GM18951 (cell line): Measurements from ENCODE around the gene SUMO1.

Experiments
- POLR2A ChIP-seq: IDR thresholded peaks from 4 replicates; pipeline ENCODE4 v1.6.1; 2011; ENCODE audit warnings: mild to moderate bottlenecking; ENCODE audit not compliant: insufficient read length, insufficient read depth; ENCODE audit errors: extremely low read depth
- in situ Hi-C: fragments of 300-500 bp; cut with MboI; formaldehyde crosslinking; loops from one replicate; pipeline ENCODE4 v1.12.0; 2022; ENCODE audit warnings: low sequenced_read_pairs, mixed read lengths, inconsistent platforms; ENCODE audit not compliant: unreplicated experiment

The SUMO1 gene

GRCh38 chr2:202237787-202238233 is 587 bp downstream of the SUMO1 start:
- in situ Hi-C loops = no loop called here
- no peak for TF ChIP-seq POLR2A

DNA sequence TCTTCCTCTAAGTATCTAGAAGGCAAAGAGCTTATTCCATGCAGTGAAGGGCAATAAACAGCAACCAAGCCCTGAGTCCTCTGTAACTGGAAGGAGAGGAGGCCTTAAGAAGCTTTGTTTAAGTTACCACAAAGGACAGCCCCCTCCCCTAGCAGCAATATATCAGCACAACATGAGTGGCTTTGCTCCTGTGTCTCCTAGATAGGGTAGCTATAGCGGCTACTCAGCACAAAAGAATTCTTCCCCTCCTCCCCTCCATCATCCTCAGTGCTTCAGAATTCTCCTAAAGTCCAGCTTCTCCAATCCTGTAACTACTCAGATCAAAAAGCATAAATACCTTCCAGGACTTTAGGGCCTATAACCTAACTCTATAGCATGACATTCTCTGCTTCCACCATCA is 16.5 kb downstream of the SUMO1 start:
- in situ Hi-C loops = no loop called here

DNA sequence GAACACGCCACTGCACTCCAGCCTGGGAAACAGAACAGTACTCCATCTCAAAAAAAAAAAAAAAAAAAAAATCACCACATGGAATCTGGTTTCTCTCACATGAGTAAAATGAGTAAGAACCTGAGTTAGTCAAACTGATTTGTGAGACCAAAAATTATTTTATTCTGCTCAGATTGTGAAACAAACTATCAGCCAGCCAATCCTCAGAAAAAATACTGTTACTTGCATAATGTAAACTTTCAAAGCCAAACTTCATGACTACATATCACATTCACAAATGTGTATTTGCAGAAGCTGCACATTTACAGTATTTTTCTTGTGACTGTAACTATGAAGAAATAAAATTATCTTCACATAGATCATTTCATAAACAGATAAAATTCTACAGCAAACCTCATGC is 23.2 kb downstream of the SUMO1 start:
- in situ Hi-C loops = no loop called here
- no peak for TF ChIP-seq POLR2A

More for the DNA sequence above, 16.5 kb downstream of the SUMO1 start:
- TF ChIP-seq POLR2A = no peak

DNA sequence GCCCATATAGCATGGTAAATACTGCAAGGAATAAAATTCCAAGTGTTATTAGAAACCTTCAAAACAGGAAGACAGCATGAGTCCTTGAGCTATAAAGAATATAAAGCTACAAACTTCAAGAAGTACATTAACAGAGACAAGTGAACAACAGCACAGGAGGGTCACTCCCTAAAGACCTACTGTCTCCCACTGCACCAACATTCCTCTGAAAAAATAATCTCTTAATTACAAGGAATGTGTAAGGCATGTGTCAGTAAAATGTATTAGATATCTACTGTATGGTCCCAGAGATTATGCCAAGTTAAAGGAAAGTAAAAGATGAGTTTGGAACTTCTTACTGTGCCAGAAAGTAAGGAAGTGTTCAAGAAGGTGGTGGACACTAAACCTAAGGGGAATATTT is 29.9 kb downstream of the SUMO1 start:
- no peak for TF ChIP-seq POLR2A
- in situ Hi-C loops = no loop called here

DNA sequence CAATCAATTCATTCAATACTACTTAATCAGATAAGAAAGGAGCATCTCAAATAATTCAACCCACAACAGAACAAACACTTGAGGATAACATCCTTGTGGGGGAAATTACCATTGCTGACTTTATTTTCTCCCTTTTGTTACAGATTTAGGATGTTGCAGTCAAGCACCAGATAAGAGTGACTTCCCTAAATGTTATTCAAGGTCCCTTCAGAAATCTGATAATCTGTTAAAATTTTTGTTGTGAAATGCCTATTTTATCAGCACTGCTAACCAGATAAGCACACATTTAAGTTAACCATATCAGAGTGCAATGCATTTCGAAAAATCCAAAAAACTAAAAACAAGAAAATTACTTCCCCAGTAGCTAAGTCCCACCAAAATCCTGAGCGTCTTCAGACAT is 33.5 kb downstream of the SUMO1 start:
- in situ Hi-C loops = no loop called here
- no peak for TF ChIP-seq POLR2A

- no peak for TF ChIP-seq POLR2A
- in situ Hi-C loops = no loop called here
These were observed 35.0 kb downstream of the SUMO1 start for GRCh38 chr2:202203348-202203747.

- TF ChIP-seq POLR2A = no peak
- in situ Hi-C loops = no loop called here
These were observed 36.9 kb downstream of the SUMO1 start for GRCh38 chr2:202201220-202202160.

- TF ChIP-seq POLR2A = no peak
- in situ Hi-C loops = loop anchor here (25.0 kb wide), 1 partner anchor 334 kb away; no protein-coding TSS in a partner anchor
These were observed 41.7 kb downstream of the SUMO1 start for GRCh38 chr2:202196727-202197126.

DNA sequence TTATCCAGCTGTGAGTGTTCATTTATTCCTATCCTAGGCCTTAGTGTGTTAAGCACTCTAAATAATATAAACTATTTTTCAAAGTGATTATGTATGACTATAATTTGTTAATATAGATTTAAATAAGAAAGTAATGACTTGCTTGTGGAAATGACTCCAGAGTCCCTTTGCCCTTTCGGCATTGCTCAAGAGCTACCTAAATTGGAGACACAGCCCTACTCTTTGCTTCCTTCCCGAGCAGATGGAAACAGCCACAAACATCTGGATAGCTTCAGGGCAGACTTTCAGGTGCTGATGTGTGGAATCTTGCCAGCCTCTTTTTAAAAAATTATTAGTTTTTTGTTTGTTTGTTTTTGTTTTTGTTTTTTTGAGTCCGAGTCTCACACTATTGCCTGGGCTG is 44.0 kb downstream of the SUMO1 start:
- in situ Hi-C loops = loop anchor here (25.0 kb wide), 1 partner anchor 332 kb away; no protein-coding TSS in a partner anchor
- no peak for TF ChIP-seq POLR2A

DNA sequence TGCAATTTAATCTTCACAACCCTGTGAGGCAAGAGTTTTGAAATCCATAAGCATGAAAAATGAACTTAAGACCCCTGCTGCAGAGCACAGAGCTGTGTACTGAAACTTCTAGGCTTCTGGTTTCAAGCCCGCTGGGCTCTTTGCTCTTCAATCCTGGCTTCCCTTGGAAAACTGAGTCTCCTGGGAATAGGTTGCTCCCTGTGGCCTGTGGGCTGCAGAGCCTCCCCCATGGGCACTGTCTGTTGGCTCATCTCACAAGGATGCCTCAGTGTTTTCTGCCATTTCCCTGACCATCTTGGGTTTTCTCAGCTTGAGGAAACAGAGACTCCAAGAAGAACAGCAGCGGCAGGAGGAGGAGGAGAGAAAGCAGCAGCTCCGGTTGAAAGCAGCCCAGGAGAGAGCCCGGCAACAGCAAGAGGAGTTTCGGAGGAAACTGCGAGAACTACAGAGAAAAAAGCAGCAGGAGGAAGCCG is 44.5 kb downstream of the SUMO1 start:
- in situ Hi-C loops = loop anchor here (25.0 kb wide), 1 partner anchor 332 kb away; no protein-coding TSS in a partner anchor
- TF ChIP-seq POLR2A = no peak

DNA sequence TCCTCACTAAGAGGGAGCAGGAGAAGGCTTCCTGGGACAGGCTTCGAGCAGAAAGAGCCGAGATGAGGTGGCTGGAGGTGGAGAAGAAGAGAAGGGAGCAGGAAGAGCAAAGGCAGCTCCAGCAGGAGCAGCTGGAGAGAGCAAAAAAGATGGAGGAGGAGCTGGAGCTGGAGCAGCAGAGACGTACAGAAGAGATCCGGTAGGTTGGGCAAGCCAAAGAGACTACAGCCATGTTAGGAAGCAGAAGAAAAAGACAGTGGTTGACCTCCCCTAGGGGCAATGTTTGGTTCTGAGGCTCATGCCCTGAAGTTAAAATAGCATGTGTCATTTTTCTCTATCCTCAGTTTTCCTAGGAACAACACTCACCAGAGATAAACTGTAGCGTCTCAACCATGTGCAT is 45.1 kb downstream of the SUMO1 start:
- in situ Hi-C loops = loop anchor here (25.0 kb wide), 1 partner anchor 331 kb away; no protein-coding TSS in a partner anchor
- no peak for TF ChIP-seq POLR2A

DNA sequence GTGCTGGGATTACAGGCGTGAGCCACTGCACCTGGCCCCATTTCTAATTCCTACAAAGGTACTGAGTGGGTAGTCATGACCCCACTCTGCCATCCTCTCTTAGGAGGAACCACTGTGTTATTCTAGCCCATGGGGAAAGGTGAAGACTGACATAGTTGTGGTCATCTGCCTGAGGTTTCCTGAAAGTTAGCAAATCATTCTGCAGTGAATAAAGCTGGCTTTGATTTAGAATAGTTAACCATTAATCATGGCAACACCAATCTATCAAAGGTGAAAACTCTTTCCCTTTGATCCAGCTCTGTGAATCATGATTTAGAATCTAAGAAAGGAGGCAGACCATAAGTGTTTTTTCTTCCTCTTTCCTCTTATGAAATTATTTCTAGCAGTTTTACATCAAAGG is 50.8 kb downstream of the SUMO1 start:
- TF ChIP-seq POLR2A = no peak
- in situ Hi-C loops = loop anchor here (25.0 kb wide), 1 partner anchor 325 kb away; no protein-coding TSS in a partner anchor

GRCh38 chr2:202186641-202187202 is 51.7 kb downstream of the SUMO1 start:
- TF ChIP-seq POLR2A = no peak
- in situ Hi-C loops = loop anchor here (25.0 kb wide), 1 partner anchor 324 kb away; no protein-coding TSS in a partner anchor
